EL (cell line): ENCODE results near the gene ATXN2.

ENCODE experiments used
- DNase-seq: peaks from one replicate; pipeline ENCODE4 v3.0.0-alpha.2; 2016

ATXN2 gene

DNA sequence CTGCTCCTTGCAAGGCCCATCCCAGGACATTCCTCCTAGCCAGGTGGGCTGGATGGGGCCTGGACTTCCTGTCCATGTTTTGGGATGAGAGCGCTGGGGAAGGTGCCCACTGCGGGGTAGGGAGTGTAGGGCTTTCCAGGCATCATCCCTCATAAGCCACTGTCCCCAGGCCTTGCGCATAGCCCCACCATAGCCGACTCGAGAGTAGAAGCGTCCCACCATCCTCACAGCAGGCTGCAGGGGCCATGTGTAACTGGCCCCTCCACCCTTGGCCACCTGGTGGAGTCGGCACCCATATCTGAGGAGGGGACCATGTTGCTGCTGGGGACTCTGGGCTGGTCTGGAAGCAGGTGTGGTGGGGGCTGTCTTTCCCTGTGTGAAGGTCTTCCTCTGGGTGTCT, 162.8 kb downstream of the ATXN2 start:
- DNase-seq: no peak

DNA sequence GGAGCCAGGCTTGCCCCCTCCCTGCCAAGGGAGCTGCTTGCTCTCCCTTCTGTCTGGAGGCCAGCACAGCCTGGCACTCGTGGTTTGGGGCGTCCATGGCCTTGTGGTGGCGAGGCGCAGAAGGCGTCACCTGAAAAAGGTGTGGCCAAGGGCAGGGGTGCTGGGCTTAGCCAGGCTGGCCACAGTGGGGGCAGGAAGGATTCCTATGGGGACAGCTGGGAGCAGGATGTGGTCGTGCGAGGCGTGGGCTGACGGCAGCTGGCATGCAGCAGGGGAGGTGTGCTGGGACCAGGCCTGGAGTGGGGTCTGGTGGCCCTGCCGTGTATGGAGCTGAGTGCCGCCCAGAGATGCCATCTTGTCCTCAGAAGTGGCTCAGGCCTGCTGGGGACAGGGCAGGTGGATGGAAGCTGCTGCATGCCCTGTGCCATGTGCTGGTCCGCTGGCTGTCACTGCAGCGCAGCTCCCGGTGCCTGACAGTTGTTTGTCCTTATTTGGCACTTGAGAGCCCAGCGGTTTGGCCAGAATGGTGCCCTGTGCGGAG, 163.4 kb downstream of the ATXN2 start:
- no peak for DNase-seq

- DNase-seq: peak; percentile 69
Measured at GRCh38 chr12:111434680-111435338, 164.3 kb downstream of the ATXN2 start.

GRCh38 chr12:111434049-111434448, 165.1 kb downstream of the ATXN2 start:
- DNase-seq: no peak

DNA sequence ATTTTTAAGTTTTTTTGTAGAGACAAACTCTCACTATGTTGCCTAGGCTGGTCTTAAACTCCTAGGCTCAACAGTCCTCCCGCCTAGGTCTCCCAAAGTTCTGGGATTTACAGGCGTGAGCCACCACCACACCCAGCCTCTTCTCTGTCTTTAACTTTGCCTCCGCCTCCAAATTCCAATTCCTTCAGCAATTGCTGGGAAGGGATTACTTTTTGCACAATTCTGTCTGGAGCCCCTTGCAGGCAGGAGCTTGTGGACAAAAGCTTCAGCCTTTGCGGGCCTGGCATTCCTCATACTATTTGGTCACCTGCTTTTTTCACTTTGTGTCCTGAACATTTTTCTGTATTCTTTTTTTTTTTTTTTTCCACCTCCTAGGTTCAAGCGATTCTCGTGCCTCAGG, 167.3 kb downstream of the ATXN2 start:
- DNase-seq: no peak

- DNase-seq: no peak
Measured at GRCh38 chr12:111430433-111431353, 168.4 kb downstream of the ATXN2 start.

GRCh38 chr12:111429828-111430432, 169.2 kb downstream of the ATXN2 start:
- no peak for DNase-seq

DNA sequence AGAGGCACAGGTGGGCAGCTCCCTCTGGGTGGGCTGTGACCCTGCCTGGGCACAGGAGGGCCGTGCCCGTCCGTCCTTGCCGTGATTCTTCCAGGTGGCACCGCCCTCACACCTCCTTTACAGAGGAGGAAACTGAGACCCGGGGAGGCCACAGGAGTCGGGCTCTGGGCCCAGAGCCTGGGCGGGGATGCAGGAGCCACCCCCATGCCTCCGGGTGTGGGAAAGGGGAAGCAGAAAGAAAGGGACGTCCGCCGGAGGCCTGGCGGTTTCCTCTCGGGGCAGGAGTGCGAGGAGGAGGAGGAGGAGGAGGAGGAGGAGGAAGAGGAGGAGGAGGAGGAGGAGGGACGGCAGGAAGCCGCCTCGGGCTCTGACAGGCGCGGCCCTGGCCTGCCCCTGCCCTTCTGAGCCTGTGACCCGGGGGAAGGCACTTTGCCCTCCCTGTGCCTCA, 170.4 kb downstream of the ATXN2 start:
- DNase-seq: no peak

DNA sequence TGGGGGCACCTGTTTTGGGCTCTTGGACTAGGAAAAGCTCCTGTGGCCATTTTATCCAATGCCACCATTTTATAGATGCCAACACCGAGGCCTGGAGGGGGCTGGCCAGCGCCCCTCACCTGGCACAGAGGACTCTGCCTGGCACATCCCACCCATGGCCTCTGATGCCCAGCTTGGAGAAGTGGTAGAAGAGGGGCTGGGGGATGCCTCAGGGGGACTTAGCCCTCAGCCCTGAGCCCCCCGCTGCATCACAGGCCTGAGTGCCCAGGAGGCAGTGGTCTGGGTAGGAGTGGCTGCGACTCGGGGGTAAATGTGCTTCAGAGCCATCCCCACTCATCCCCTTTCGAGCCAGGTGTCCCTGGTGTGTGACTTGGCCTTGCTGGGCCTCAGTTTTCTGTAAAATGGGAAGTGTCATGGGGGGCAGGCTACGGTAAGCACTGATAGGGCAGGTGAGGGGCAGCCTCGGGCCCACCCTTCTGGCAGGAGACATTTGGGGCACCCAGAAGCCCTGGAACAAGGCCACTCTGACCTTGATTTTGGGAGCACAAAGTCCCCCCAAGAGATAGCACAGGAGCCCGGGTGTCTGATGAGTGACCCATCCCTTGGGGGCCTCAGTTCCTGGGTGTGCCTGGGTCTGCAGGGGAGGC, 170.9 kb downstream of the ATXN2 start:
- no peak for DNase-seq

DNA sequence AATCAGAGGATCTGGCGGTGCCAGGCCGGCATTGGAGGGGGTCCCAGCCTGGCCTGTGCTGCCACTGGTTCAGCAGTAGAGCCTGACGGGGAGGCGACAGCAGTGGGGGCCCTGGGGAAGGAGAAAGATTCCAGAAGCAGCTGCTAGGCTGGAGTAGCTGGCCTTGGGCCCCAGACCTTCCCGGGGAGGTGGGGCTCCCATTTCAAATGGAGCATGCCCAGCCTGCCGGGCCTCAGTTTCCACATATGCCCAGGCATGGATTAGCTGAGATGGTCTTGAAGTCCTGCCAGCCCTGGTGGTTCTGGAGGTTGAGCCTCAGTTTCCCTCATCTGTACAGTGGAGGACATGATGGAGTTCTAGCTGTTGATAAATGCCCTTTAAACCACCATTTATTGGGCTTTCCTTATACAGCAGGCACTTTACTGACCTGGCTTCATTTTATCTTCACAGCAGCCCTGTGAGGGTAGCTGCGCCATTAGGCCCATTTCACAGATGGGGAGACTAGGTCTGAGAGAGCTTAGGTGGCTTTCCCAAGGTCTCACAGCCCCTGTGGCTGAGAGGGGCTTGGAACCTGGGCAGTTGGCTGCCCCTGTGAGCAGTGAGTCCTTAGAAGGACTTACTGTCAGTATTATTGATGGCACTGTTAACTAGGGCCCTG, 171.6 kb downstream of the ATXN2 start:
- DNase-seq: no peak

GRCh38 chr12:111426344-111427185, 172.6 kb downstream of the ATXN2 start:
- DNase-seq: peak; percentile 69

- DNase-seq: peak; percentile 60
Measured at GRCh38 chr12:111425655-111426054, 173.5 kb downstream of the ATXN2 start.

- DNase-seq: no peak
Measured at GRCh38 chr12:111424793-111425251, 174.3 kb downstream of the ATXN2 start.

DNA sequence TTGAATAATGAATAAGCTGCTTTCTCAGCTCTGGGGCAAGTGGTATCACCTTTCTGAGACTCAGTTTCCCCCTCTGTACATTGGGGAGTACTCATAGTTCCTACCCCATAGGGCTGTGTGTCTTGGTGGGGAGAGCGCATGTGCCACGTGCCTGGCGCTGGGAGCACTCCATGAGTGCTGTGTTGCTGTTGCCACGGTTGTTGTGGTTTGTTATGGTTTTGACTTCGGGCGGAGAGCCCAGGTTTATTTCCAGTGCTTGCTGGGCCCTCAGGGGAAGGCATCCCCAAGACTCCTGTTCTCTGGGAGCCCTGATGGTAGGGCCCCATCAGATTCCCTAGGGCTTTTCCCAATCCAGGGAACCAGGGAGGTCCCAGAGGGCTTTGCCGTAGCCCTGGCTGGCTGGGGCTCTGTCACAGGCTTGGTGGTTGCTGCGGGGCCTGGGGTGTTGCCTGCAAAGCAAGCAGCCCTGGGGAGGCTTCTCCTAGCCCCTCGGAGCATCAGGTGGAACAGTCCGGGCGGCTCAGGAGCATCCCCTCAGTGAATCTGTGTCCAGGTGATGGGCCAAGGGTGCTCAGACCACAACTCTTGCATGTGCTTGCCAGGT, 174.8 kb downstream of the ATXN2 start:
- DNase-seq: no peak

- no peak for DNase-seq
Measured at GRCh38 chr12:111420494-111420893, 178.6 kb downstream of the ATXN2 start.

DNA sequence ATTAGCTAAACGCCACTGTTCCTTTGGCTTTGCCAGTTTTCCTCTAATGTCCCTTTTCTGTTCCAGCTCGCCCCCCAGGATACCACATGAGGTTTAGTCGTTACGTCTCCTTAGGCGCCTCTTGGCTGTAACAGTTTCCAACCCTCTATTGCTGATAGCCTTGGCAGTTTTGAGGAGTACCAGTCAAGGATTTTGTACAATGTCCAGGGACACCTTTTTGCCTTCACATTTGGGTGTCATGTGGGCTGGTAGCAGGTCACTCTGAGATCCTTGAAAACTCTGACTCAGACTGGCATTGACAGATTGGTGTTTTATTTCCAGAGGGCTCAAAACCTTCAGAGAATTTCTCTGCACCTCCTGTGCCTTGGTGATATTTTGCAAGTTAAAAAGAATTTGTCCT, 179.3 kb downstream of the ATXN2 start:
- DNase-seq: no peak

GRCh38 chr12:111418594-111418880, 180.6 kb downstream of the ATXN2 start:
- DNase-seq: no peak

DNA sequence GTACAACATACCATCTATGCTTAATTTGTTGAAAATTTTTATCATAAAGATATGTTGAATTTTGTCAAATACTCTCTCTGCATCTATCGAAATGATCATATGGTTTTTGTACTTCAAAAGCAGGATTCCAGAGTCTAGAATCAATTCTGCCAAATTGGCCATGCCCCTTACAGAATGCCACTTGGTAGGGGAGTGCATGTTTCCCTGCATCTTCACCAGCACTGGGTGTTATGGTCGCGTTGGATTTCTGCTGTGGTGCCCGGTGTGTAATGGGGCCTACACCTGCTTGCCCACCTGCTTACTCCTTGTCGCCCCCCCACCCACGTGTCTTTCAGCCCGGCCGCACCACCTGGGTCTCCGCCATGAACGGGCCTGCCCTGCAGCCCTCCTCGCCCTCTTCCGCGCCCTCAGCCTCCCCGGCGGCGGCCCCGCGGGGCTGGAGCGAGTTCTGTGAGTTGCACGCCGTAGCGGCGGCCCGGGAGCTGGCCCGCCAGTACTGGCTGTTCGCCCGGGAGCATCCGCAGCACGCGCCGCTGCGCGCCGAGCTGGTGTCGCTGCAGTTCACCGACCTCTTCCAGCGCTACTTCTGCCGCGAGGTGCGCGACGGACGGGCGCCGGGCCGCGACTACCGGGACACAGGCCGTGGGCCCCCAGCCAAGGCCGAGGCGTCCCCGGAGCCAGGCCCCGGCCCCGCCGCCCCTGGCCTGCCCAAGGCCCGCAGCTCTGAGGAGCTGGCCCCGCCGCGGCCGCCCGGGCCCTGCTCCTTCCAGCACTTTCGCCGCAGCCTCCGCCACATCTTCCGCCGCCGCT, 181.1 kb downstream of the ATXN2 start:
- no peak for DNase-seq

- no peak for DNase-seq
Measured at GRCh38 chr12:111417290-111417689, 181.8 kb downstream of the ATXN2 start.

GRCh38 chr12:111414711-111415252, 184.3 kb downstream of the ATXN2 start:
- DNase-seq: no peak
